Neuronal stem cell (in vitro differentiated cells): ENCODE data around the gene SEMA7A.
A peak's percentile ranks its signal among the peaks of the same experiment; 100 is the strongest.

Source experiments
- DNase-seq: peaks from one replicate; pipeline ENCODE4 v3.0.0-alpha.2; 2013; ENCODE audit warnings: low spot score
- H2AFZ ChIP-seq: one replicate; pipeline ENCODE4 v1.6.1; 2013; ENCODE audit warnings: mild to moderate bottlenecking, low read length, inconsistent platforms
- H2AK5ac ChIP-seq: 2 replicates; pipeline ENCODE4 v1.6.1; 2013; ENCODE audit warnings: low read depth, mild to moderate bottlenecking, inconsistent platforms, low read length, moderate library complexity, mixed read lengths
- H2BK120ac ChIP-seq: 2 replicates; pipeline ENCODE4 v1.6.1; 2013; ENCODE audit warnings: low read depth, mild to moderate bottlenecking, inconsistent platforms, low read length, moderate library complexity, mixed read lengths
- H2BK12ac ChIP-seq: one replicate; pipeline ENCODE4 v1.6.1; 2013; ENCODE audit warnings: low read length, inconsistent platforms
- H2BK15ac ChIP-seq: 2 replicates; pipeline ENCODE4 v1.6.1; 2013; ENCODE audit warnings: mild to moderate bottlenecking, low read length, inconsistent platforms, mixed read lengths
- H2BK5ac ChIP-seq: one replicate; pipeline ENCODE4 v1.6.1; 2013; ENCODE audit warnings: inconsistent platforms, mild to moderate bottlenecking, low read length, moderate library complexity
- H3K14ac ChIP-seq: one replicate; pipeline ENCODE4 v1.6.1; 2013; ENCODE audit warnings: low read length, inconsistent platforms
- H3K18ac ChIP-seq: 2 replicates; pipeline ENCODE4 v1.6.1; 2013; ENCODE audit warnings: low read length, inconsistent platforms
- H3K23ac ChIP-seq: 2 replicates; pipeline ENCODE4 v1.6.1; 2013; ENCODE audit warnings: low read depth, mild to moderate bottlenecking, mixed read lengths, low read length, inconsistent platforms; ENCODE audit not compliant: poor library complexity
- H3K27ac ChIP-seq: replicated peaks from 3 replicates; pipeline ENCODE4 v1.5.1; 2013; ENCODE audit warnings: low read length, inconsistent platforms
- H3K27me3 ChIP-seq, 3 experiments: 2 replicates each; pipeline ENCODE4 v1.6.1; 2013; ENCODE audit warnings: low read length in 3 of 3, mild to moderate bottlenecking in 2 of 3, inconsistent platforms in 1 of 3, low read depth in 1 of 3, mixed read lengths in 1 of 3, moderate library complexity in 1 of 3; ENCODE audit not compliant: control insufficient read depth in 3 of 3, insufficient read depth in 3 of 3
- H3K36me3 ChIP-seq, 2 donors: replicated peaks in 1 of 2; 2 replicates each; pipeline ENCODE4 v1.6.1; 2013; ENCODE audit warnings: low read length in 2 of 2; ENCODE audit not compliant: control insufficient read depth in 2 of 2, insufficient read depth in 2 of 2
- H3K4ac ChIP-seq: 2 replicates; pipeline ENCODE4 v1.6.1; 2013; ENCODE audit warnings: inconsistent platforms, mild to moderate bottlenecking, low read length, moderate library complexity
- H3K4me1 ChIP-seq, 2 donors: 1 replicate in 1 of 2; 2 replicates in 1 of 2; pipeline ENCODE4 v1.6.1; 2013; ENCODE audit warnings: low read length in 2 of 2, low read depth in 1 of 2; ENCODE audit not compliant: control insufficient read depth in 2 of 2, insufficient read depth in 1 of 2
- H3K4me2 ChIP-seq: one replicate; pipeline ENCODE4 v1.6.1; 2013; ENCODE audit warnings: mild to moderate bottlenecking, low read length, inconsistent platforms; ENCODE audit not compliant: insufficient read depth, poor library complexity, severe bottlenecking
- H3K4me3 ChIP-seq, 2 donors: 2 replicates each; pipeline ENCODE4 v1.5.1; 2013; ENCODE audit warnings: low read length in 2 of 2, mild to moderate bottlenecking in 2 of 2, inconsistent platforms in 1 of 2, moderate library complexity in 1 of 2
- H3K79me1 ChIP-seq: one replicate; pipeline ENCODE4 v1.6.1; 2013; ENCODE audit warnings: low read depth, mild to moderate bottlenecking, inconsistent platforms, low read length, moderate library complexity
- H3K9ac ChIP-seq: one replicate; pipeline ENCODE4 v1.6.1; 2013; ENCODE audit warnings: mild to moderate bottlenecking, low read depth, low read length, inconsistent platforms; ENCODE audit not compliant: poor library complexity
- H3K9me3 ChIP-seq, 2 donors: replicated peaks in 1 of 2; 2 replicates each; pipeline versions ENCODE3 to v1.6.1; 2013; ENCODE audit warnings: low read length in 2 of 2, mild to moderate bottlenecking in 2 of 2, inconsistent platforms in 1 of 2, low read depth in 1 of 2, mixed read lengths in 1 of 2, moderate library complexity in 1 of 2; ENCODE audit not compliant: control insufficient read depth in 2 of 2, insufficient read depth in 1 of 2
- H4K8ac ChIP-seq: one replicate; pipeline ENCODE4 v1.6.1; 2013; ENCODE audit warnings: low read depth, mild to moderate bottlenecking, inconsistent platforms, low read length, moderate library complexity
- H4K91ac ChIP-seq: one replicate; pipeline ENCODE4 v1.6.1; 2013; ENCODE audit warnings: low read length, low read depth, mild to moderate bottlenecking, inconsistent platforms; ENCODE audit not compliant: poor library complexity
- WGBS, 2 donors: extraction: QIAGEN DNeasy Blood & Tissue Kit; methylation state at CpG; one replicate each; pipeline ENCODE4 v1.1.7; 2013; ENCODE audit warnings: missing lambda C conversion rate in 2 of 2, mixed read lengths in 1 of 2; ENCODE audit not compliant: insufficient read length in 2 of 2, insufficient replicate concordance in 1 of 2; ENCODE audit errors: extremely low coverage in 2 of 2; 5-methylcytosine and 5-hydroxymethylcytosine counted together

Gene SEMA7A

GRCh38 chr15:74451861-74452835 lies 18.4 kb upstream of the SEMA7A start:
- DNase-seq: no peak
- H3K27ac ChIP-seq: no peak overlapping the region
- peak overlapping the region; percentile 70 for H3K9ac ChIP-seq
- WGBS, 2 donors: no CpG with 5 or more reads among the region's 16 CpGs
- H3K4me3 ChIP-seq: no peak overlapping the region
- H2AK5ac ChIP-seq: no peak overlapping the region
- no peak overlapping the region for H2AFZ ChIP-seq
- H4K91ac ChIP-seq: no peak overlapping the region
- no peak overlapping the region for H2BK5ac ChIP-seq
- H3K9me3 ChIP-seq: no peaks in the 10 kb centered on the region
- H3K27me3 ChIP-seq: no peaks in the 10 kb centered on the region
- H2BK120ac ChIP-seq: no peak overlapping the region
- no peak overlapping the region for H3K4ac ChIP-seq
- H3K14ac ChIP-seq: peak overlapping the region; percentile 49
- peaks cover 0 to 13% of the 10 kb centered on the region in 2 donors for H3K4me1 ChIP-seq
- H3K18ac ChIP-seq: no peak overlapping the region
- H2BK12ac ChIP-seq: no peak overlapping the region
- H3K36me3 ChIP-seq: peaks cover 36 to 75% of the 10 kb centered on the region in 2 donors
- H2BK15ac ChIP-seq: no peak overlapping the region
- no peak overlapping the region for H3K4me2 ChIP-seq
- H3K79me1 ChIP-seq: no peaks in the 10 kb centered on the region
- H4K8ac ChIP-seq: no peak overlapping the region
- H3K23ac ChIP-seq: no peak overlapping the region

- no peak for DNase-seq
- WGBS, 2 donors: no CpG with 5 or more reads among the region's 2 CpGs
- H3K18ac ChIP-seq: no peak overlapping the region
- H3K27ac ChIP-seq: no peak overlapping the region
- H3K4ac ChIP-seq: no peak overlapping the region
- H3K9ac ChIP-seq: no peak overlapping the region
- H4K8ac ChIP-seq: no peak overlapping the region
- no peak overlapping the region for H2BK120ac ChIP-seq
- H3K23ac ChIP-seq: no peak overlapping the region
- no peak overlapping the region for H2AFZ ChIP-seq
- H2BK5ac ChIP-seq: no peak overlapping the region
- H2BK15ac ChIP-seq: no peak overlapping the region
- no peak overlapping the region for H3K4me2 ChIP-seq
- H3K9me3 ChIP-seq: no peaks in the 10 kb centered on the region
- no peak overlapping the region for H3K4me3 ChIP-seq
- no peak overlapping the region for H4K91ac ChIP-seq
- H3K79me1 ChIP-seq: no peaks in the 10 kb centered on the region
- no peak overlapping the region for H2BK12ac ChIP-seq
- H3K14ac ChIP-seq: no peak overlapping the region
- H3K27me3 ChIP-seq: no peaks in the 10 kb centered on the region
- peaks cover 38 to 76% of the 10 kb centered on the region in 2 donors for H3K36me3 ChIP-seq
- no peak overlapping the region for H2AK5ac ChIP-seq
- peaks cover 0 to 13% of the 10 kb centered on the region in 2 donors for H3K4me1 ChIP-seq
These were observed 17.6 kb upstream of the SEMA7A start for GRCh38 chr15:74451322-74451721.

- Histone ChIP-seq H2AK5ac (no peak overlapping the region), H3K23ac (no peak overlapping the region), H2BK120ac (no peak overlapping the region), H3K14ac (no peak overlapping the region), H2BK12ac (no peak overlapping the region), H3K4ac (no peak overlapping the region), H3K9ac (no peak overlapping the region), H4K8ac (no peak overlapping the region), H3K27me3 (no peaks in the 10 kb centered on the region), H3K4me1 (peaks cover 0 to 13% of the 10 kb centered on the region in 2 donors), H3K4me3 (no peak overlapping the region), H3K27ac (no peak overlapping the region), H2BK5ac (no peak overlapping the region), H3K4me2 (no peak overlapping the region), H3K36me3 (peaks cover 37 to 80% of the 10 kb centered on the region in 2 donors), H3K79me1 (no peaks in the 10 kb centered on the region), H2BK15ac (no peak overlapping the region), H3K18ac (no peak overlapping the region), H2AFZ (no peak overlapping the region), H4K91ac (no peak overlapping the region), H3K9me3 (no peaks in the 10 kb centered on the region)
- DNase-seq: no peak
- no CpG with 5 or more reads among the region's 12 CpGs for WGBS, 2 donors
These were observed 16.0 kb upstream of the SEMA7A start for GRCh38 chr15:74449643-74450205.

GRCh38 chr15:74449095-74449494 lies 15.3 kb upstream of the SEMA7A start:
- no peak overlapping the region for H4K91ac ChIP-seq
- H3K27me3 ChIP-seq: no peaks in the 10 kb centered on the region
- H2AK5ac ChIP-seq: no peak overlapping the region
- no peak overlapping the region for H2AFZ ChIP-seq
- H2BK15ac ChIP-seq: no peak overlapping the region
- no CpG with 5 or more reads among the region's 7 CpGs for WGBS, 2 donors
- no peak overlapping the region for H3K9ac ChIP-seq
- H2BK120ac ChIP-seq: no peak overlapping the region
- no peak for DNase-seq
- no peaks in the 10 kb centered on the region for H3K9me3 ChIP-seq
- H3K36me3 ChIP-seq: peaks cover 37 to 84% of the 10 kb centered on the region in 2 donors
- H3K4me2 ChIP-seq: no peak overlapping the region
- H2BK12ac ChIP-seq: no peak overlapping the region
- H3K4me1 ChIP-seq: peaks cover 0 to 12% of the 10 kb centered on the region in 2 donors
- no peak overlapping the region for H3K4me3 ChIP-seq
- no peak overlapping the region for H3K27ac ChIP-seq
- no peaks in the 10 kb centered on the region for H3K79me1 ChIP-seq
- no peak overlapping the region for H3K14ac ChIP-seq
- H4K8ac ChIP-seq: no peak overlapping the region
- H2BK5ac ChIP-seq: no peak overlapping the region
- no peak overlapping the region for H3K18ac ChIP-seq
- H3K23ac ChIP-seq: no peak overlapping the region
- no peak overlapping the region for H3K4ac ChIP-seq
